OCI-LY1 (cell line): Measurements from ENCODE around the gene NLGN4Y.

Experiments
- H2AFZ ChIP-seq: fragments of 200-600 bp; sonication (generic), shearing (Covaris generic); 2 replicates; pipeline ENCODE4 v1.6.0; 2014; ENCODE audit warnings: antibody characterized with exemption, mild to moderate bottlenecking, low read length
- H3F3A ChIP-seq: fragments of 200-600 bp; sonication (generic), shearing (Covaris generic); 2 replicates; pipeline ENCODE4 v1.6.0; 2014; ENCODE audit warnings: mild to moderate bottlenecking, antibody characterized with exemption, low read length, moderate library complexity; ENCODE audit not compliant: insufficient read depth
- H3K27ac ChIP-seq: fragments of 200-600 bp; sonication (generic); 2 replicates; pipeline ENCODE4 v1.5.1; 2014; ENCODE audit warnings: low read length, mixed run types, mild to moderate bottlenecking, low read depth; ENCODE audit not compliant: poor library complexity, severe bottlenecking
- H3K27me3 ChIP-seq: fragments of 200-600 bp; sonication (generic); 2 replicates; pipeline ENCODE4 v1.6.0; 2014; ENCODE audit warnings: antibody characterized with exemption, mild to moderate bottlenecking, low read length, moderate library complexity; ENCODE audit not compliant: insufficient read depth
- H3K36me3 ChIP-seq: fragments of 200-600 bp; sonication (generic); 2 replicates; pipeline ENCODE4 v1.6.1; 2014; ENCODE audit warnings: mild to moderate bottlenecking, antibody characterized with exemption, low read length, moderate library complexity, mixed read lengths; ENCODE audit not compliant: insufficient read depth
- H3K4me1 ChIP-seq: fragments of 200-600 bp; sonication (generic); 2 replicates; pipeline ENCODE4 v1.5.1; 2014; ENCODE audit warnings: mild to moderate bottlenecking, low read length, moderate library complexity; ENCODE audit not compliant: insufficient read depth, severe bottlenecking
- H3K4me2 ChIP-seq: fragments of 200-600 bp; sonication (generic), shearing (Covaris generic); 2 replicates; pipeline ENCODE4 v1.6.1; 2014; ENCODE audit warnings: low read length
- H3K4me3 ChIP-seq: fragments of 200-600 bp; sonication (generic); 2 replicates; pipeline ENCODE4 v1.5.1; 2014; ENCODE audit warnings: low read length, low read depth, mild to moderate bottlenecking, mixed read lengths; ENCODE audit not compliant: poor library complexity, severe bottlenecking
- H3K79me2 ChIP-seq: fragments of 200-600 bp; shearing (Covaris generic); 2 replicates; pipeline ENCODE4 v1.6.1; 2016; ENCODE audit warnings: mixed run types, low read length, mixed read lengths; ENCODE audit not compliant: insufficient read depth
- H3K9ac ChIP-seq: fragments of 200-600 bp; sonication (generic), shearing (Covaris generic); 2 replicates; pipeline ENCODE4 v1.6.1; 2014; ENCODE audit warnings: mild to moderate bottlenecking, low read length, mixed read lengths
- H3K9me2 ChIP-seq: fragments of 200-600 bp; sonication (generic), shearing (Covaris generic); 2 replicates; pipeline ENCODE4 v1.6.1; 2014; ENCODE audit warnings: low read depth, mild to moderate bottlenecking, low read length, mixed read lengths
- H3K9me3 ChIP-seq: fragments of 200-600 bp; shearing (Covaris generic); 2 replicates; pipeline ENCODE4 v1.6.1; 2014; ENCODE audit warnings: low read length, mixed read lengths
- H4K20me1 ChIP-seq: fragments of 200-600 bp; sonication (generic), shearing (Covaris generic); 2 replicates; pipeline ENCODE4 v1.6.0; 2016; ENCODE audit warnings: mild to moderate bottlenecking, low read length; ENCODE audit not compliant: insufficient read depth
- CTCF ChIP-seq: fragments of 200-600 bp; sonication (generic), shearing (Covaris generic); IDR thresholded peaks from 2 replicates; pipeline ENCODE4 v1.5.1; 2017; ENCODE audit warnings: mild to moderate bottlenecking, antibody characterized with exemption, low read length, moderate library complexity, mixed read lengths
- EZH2 ChIP-seq: fragments of 200-600 bp; sonication (generic), shearing (Covaris generic); IDR thresholded peaks from 2 replicates; pipeline ENCODE4 v1.8.0; 2017; ENCODE audit warnings: borderline replicate concordance, mixed run types, mild to moderate bottlenecking, antibody characterized with exemption, low read length, moderate library complexity, mixed read lengths

The NLGN4Y gene

GRCh38 chrY:14641853-14642252 is 117.5 kb downstream of the NLGN4Y start:
- no peak for TF ChIP-seq CTCF
- no peak for TF ChIP-seq EZH2
- H2AFZ ChIP-seq, result no peak overlapping the region
- H3K27me3 ChIP-seq, result no peaks in the 10 kb centered on the region

GRCh38 chrY:14644157-14644952 is 120.0 kb downstream of the NLGN4Y start:
- Histone ChIP-seq H2AFZ (no peak overlapping the region), H3K36me3 (no peaks in the 10 kb centered on the region), H3K4me2 (no peak overlapping the region), H3K4me1 (no peaks in the 10 kb centered on the region), H4K20me1 (no peaks in the 10 kb centered on the region), H3K9me2 (no peaks in the 10 kb centered on the region), H3K27ac (no peak overlapping the region), H3K27me3 (no peaks in the 10 kb centered on the region), H3K9me3 (no peaks in the 10 kb centered on the region), H3K9ac (no peak overlapping the region), H3K4me3 (no peak overlapping the region), H3F3A (no peaks in the 10 kb centered on the region), H3K79me2 (no peaks in the 10 kb centered on the region)
- no peak for TF ChIP-seq CTCF
- no peak for TF ChIP-seq EZH2

More at GRCh38 chrY:14641853-14642252, 117.5 kb downstream of the NLGN4Y start:
- no peak overlapping the region for H3K4me3 ChIP-seq
- H3K4me1 ChIP-seq, result no peaks in the 10 kb centered on the region
- H3K27ac ChIP-seq, result no peak overlapping the region
- H4K20me1 ChIP-seq, result no peaks in the 10 kb centered on the region
- no peaks in the 10 kb centered on the region for H3K9me3 ChIP-seq
- no peaks in the 10 kb centered on the region for H3K9me2 ChIP-seq
- no peak overlapping the region for H3K9ac ChIP-seq
- no peaks in the 10 kb centered on the region for H3F3A ChIP-seq
- H3K79me2 ChIP-seq, result no peaks in the 10 kb centered on the region
- no peak overlapping the region for H3K4me2 ChIP-seq
- no peaks in the 10 kb centered on the region for H3K36me3 ChIP-seq

GRCh38 chrY:14679181-14679580 is 154.9 kb downstream of the NLGN4Y start:
- Histone ChIP-seq H2AFZ (no peak overlapping the region), H3F3A (no peaks in the 10 kb centered on the region), H3K79me2 (no peaks in the 10 kb centered on the region), H3K9me2 (no peaks in the 10 kb centered on the region), H3K4me3 (no peak overlapping the region), H3K27ac (no peak overlapping the region), H3K36me3 (no peaks in the 10 kb centered on the region), H3K4me2 (no peak overlapping the region), H3K9ac (no peak overlapping the region), H3K9me3 (no peaks in the 10 kb centered on the region), H3K27me3 (no peaks in the 10 kb centered on the region), H4K20me1 (no peaks in the 10 kb centered on the region), H3K4me1 (no peaks in the 10 kb centered on the region)
- TF ChIP-seq EZH2 (no peak), CTCF (no peak)
